HG03196 (cell line): Measurements from ENCODE around the gene ITPKC.

Experiments used
- ATAC-seq: cut with Tn5 transposase; IDR thresholded peaks from one replicate; pipeline ENCODE4 v1.9.1; 2021; ENCODE audit not compliant: unreplicated experiment

Gene ITPKC

GRCh38 chr19:40786060-40787037, 69.4 kb downstream of the ITPKC start:
- no peak for ATAC-seq
